Activated CD8-positive, alpha-beta T cell treated with anti-CD3 and anti-CD28 coated beads for 36 hours (primary cell): Measurements from ENCODE around the gene HAUS2. TPM values are rescaled to one million over a fixed set of nuclear protein-coding genes. Genes with fewer than 3 reads are reported as not detected.

ENCODE experiments used
- ATAC-seq: fragments of 200-7000 bp; cut with Tn5 transposase; one replicate; pipeline ENCODE4 v1.10.0; 2021; ENCODE audit warnings: mild to moderate bottlenecking, moderate library complexity
- CTCF ChIA-PET: fragments of 350-600 bp; sonication (Branson Sonifier 250); formaldehyde crosslinking; loops from one replicate; lab custom pipeline; 2021; ENCODE audit warnings: antibody characterized with exemption; lab: Charles Lee
- POLR2A ChIA-PET: fragments of 350-600 bp; sonication (Branson Sonifier 250); formaldehyde crosslinking; loops from one replicate; lab custom pipeline; 2021; ENCODE audit warnings: antibody characterized with exemption; lab: Charles Lee
- DNase-seq: peaks from one replicate; pipeline ENCODE4 v3.0.0-alpha.2; 2020
- H3K27ac Mint-ChIP-seq: one replicate; pipeline ENCODE4 v1.8.0; 2021; ENCODE audit warnings: mild to moderate bottlenecking, mixed read lengths
- H3K27me3 Mint-ChIP-seq: one replicate; pipeline ENCODE4 v1.8.0; 2021; ENCODE audit warnings: mixed read lengths
- H3K36me3 Mint-ChIP-seq: one replicate; pipeline ENCODE4 v1.8.0; 2021; ENCODE audit warnings: low read depth, mixed read lengths
- H3K4me1 Mint-ChIP-seq: one replicate; pipeline ENCODE4 v1.8.0; 2021; ENCODE audit warnings: low read depth, mixed read lengths
- H3K4me3 Mint-ChIP-seq: one replicate; pipeline ENCODE4 v1.8.0; 2021; ENCODE audit warnings: mild to moderate bottlenecking, moderate library complexity, mixed read lengths
- H3K9me3 Mint-ChIP-seq: one replicate; pipeline ENCODE4 v1.8.0; 2021; ENCODE audit warnings: mixed read lengths
- CTCF ChIP-seq: fragments of 200-600 bp; IDR thresholded peaks from one replicate; pipeline ENCODE4 v1.8.0; 2022; ENCODE audit warnings: antibody characterized with exemption, mild to moderate bottlenecking
- intact Hi-C: fragments of 100-400 bp; cut with micrococcal nuclease; formaldehyde crosslinking; loops from one replicate; pipeline ENCODE4 v1.10.0; 2022
- total RNA-seq, 2 experiments: library from RNA; stranded (reverse); gene quantifications; one replicate each; pipeline ENCODE4 v1.2.3, GENCODE V29; 2021

HAUS2 gene
- total RNA-seq, 2 experiments from 2014 or later: 45.3 to 48.8 TPM

- Mint-ChIP-seq H3K4me1 (peaks cover 49% of the 10 kb centered on the region), H3K4me3 (no peak overlapping the region), H3K27me3 (no peaks in the 10 kb centered on the region), H3K36me3 (no peaks in the 10 kb centered on the region), H3K9me3 (no peaks in the 10 kb centered on the region), H3K27ac (no peak overlapping the region)
- no peak for ATAC-seq
- DNase-seq: no peak
- TF ChIP-seq CTCF: no peak
- CTCF ChIA-PET: no interaction called here
- intact Hi-C loops: no loop called here
- POLR2A ChIA-PET: no interaction called here
These were observed 30.4 kb downstream of the HAUS2 start for GRCh38 chr15:42578984-42579537.

- ChIA-PET CTCF (interaction anchor here (0.9 to 1.5 kb wide), 5 partner anchors 11 to 644 kb away, joined by 3 to 4 read pairs (median 3); no protein-coding TSS in a partner anchor), POLR2A (interaction anchor here (1.4 kb wide), 1 partner anchor 32 kb away, joined by 4 read pairs; the partner anchor contains the start of genes HAUS2 and LRRC57)
- Mint-ChIP-seq H3K4me3 (peak overlapping the region; percentile 71), H3K27me3 (no peaks in the 10 kb centered on the region), H3K27ac (peak overlapping the region; percentile 67), H3K36me3 (no peaks in the 10 kb centered on the region), H3K4me1 (peaks cover 41% of the 10 kb centered on the region), H3K9me3 (no peaks in the 10 kb centered on the region)
- peak; percentile 88 for DNase-seq
- no peak for TF ChIP-seq CTCF
- intact Hi-C loops: no loop called here
- ATAC-seq: peak; percentile 99
These were observed 32.7 kb downstream of the HAUS2 start for GRCh38 chr15:42581272-42581730.

GRCh38 chr15:42582569-42583375, 34.1 kb downstream of the HAUS2 start:
- H3K4me3 Mint-ChIP-seq: no peak overlapping the region
- POLR2A ChIA-PET: interaction anchor here (0.6 to 1.7 kb wide), 6 partner anchors 9 to 1163 kb away, joined by 3 to 4 read pairs (median 4); partner anchors contain the start of gene ZNF106
- CTCF ChIA-PET: interaction anchor here (0.8 to 1.5 kb wide), 5 partner anchors 9 to 111 kb away, joined by 3 to 7 read pairs (median 3); no protein-coding TSS in a partner anchor

GRCh38 chr15:42584031-42584765, 35.6 kb downstream of the HAUS2 start:
- Mint-ChIP-seq H3K27me3 (no peaks in the 10 kb centered on the region), H3K4me1 (peaks cover 29% of the 10 kb centered on the region), H3K27ac (no peak overlapping the region), H3K4me3 (no peak overlapping the region), H3K9me3 (no peaks in the 10 kb centered on the region), H3K36me3 (no peaks in the 10 kb centered on the region)
- ATAC-seq: no peak
- intact Hi-C loops: no loop called here
- POLR2A ChIA-PET: interaction anchor here (0.6 to 1.7 kb wide), 2 partner anchors 12 to 36 kb away, joined by 4 read pairs; no protein-coding TSS in a partner anchor
- no peak for DNase-seq
- no peak for TF ChIP-seq CTCF
- CTCF ChIA-PET: no interaction called here

More at GRCh38 chr15:42582569-42583375, 34.1 kb downstream of the HAUS2 start:
- no peaks in the 10 kb centered on the region for H3K27me3 Mint-ChIP-seq
- intact Hi-C loops: no loop called here
- DNase-seq (no peak), ATAC-seq (no peak)
- no peaks in the 10 kb centered on the region for H3K9me3 Mint-ChIP-seq
- no peak for TF ChIP-seq CTCF
- no peak overlapping the region for H3K27ac Mint-ChIP-seq
- peaks cover 32% of the 10 kb centered on the region for H3K4me1 Mint-ChIP-seq
- no peaks in the 10 kb centered on the region for H3K36me3 Mint-ChIP-seq
